HFFc6 (cell line): ENCODE measurements around the gene C1orf159. TPM values are rescaled to one million over a fixed set of nuclear protein-coding genes. Genes with fewer than 3 reads are reported as not detected.

Experiments
- DNase-seq: peaks from one replicate; pipeline ENCODE4 v3.0.0-alpha.2; 2018
- H3K27ac Mint-ChIP-seq: 2 replicates; pipeline ENCODE4 v1.8.0; 2020; ENCODE audit warnings: mild to moderate bottlenecking, mixed read lengths
- H3K27me3 Mint-ChIP-seq: 2 replicates; pipeline ENCODE4 v1.8.0; 2021; ENCODE audit warnings: mild to moderate bottlenecking, moderate library complexity, mixed read lengths; ENCODE audit not compliant: insufficient read depth
- H3K36me3 Mint-ChIP-seq: 2 replicates; pipeline ENCODE4 v1.8.0; 2021; ENCODE audit warnings: low read depth, mixed read lengths
- H3K4me1 Mint-ChIP-seq: 2 replicates; pipeline ENCODE4 v1.8.0; 2020; ENCODE audit warnings: low read depth, mixed read lengths
- H3K4me3 Mint-ChIP-seq: 2 replicates; pipeline ENCODE4 v1.8.0; 2020; ENCODE audit warnings: mild to moderate bottlenecking, moderate library complexity, mixed read lengths
- H3K9me3 Mint-ChIP-seq: 2 replicates; pipeline ENCODE4 v1.8.0; 2020; ENCODE audit warnings: mild to moderate bottlenecking, mixed read lengths
- CTCF ChIP-seq: fragments of 200-600 bp; sonication (generic); IDR thresholded peaks from 2 replicates; pipeline ENCODE4 v1.5.0; 2021; ENCODE audit warnings: antibody characterized with exemption, mild to moderate bottlenecking
- total RNA-seq, 6 experiments: library from RNA; stranded (reverse); fragmentation: NEBNext Ultra II Directional; extraction: Animal tissue kit (Norgen Biotek cat#: 25700); gene quantifications; 2 replicates in 1 of 6; 3 replicates in 5 of 6; pipeline ENCODE4 v1.2.3, GENCODE V29; 2021

The C1orf159 gene
- total RNA-seq, 6 experiments from 2014 or later: 8.7 to 10.3 (median 9.6) TPM

GRCh38 chr1:1046243-1046642, 69.6 kb downstream of the C1orf159 start:
- no peak for DNase-seq
- peaks cover 8% of the 10 kb centered on the region for H3K27me3 Mint-ChIP-seq
- no peaks in the 10 kb centered on the region for H3K9me3 Mint-ChIP-seq
- no peak for TF ChIP-seq CTCF
- no peaks in the 10 kb centered on the region for H3K4me1 Mint-ChIP-seq
- peaks cover 15% of the 10 kb centered on the region for H3K36me3 Mint-ChIP-seq
- H3K4me3 Mint-ChIP-seq: no peak overlapping the region
- H3K27ac Mint-ChIP-seq: no peak overlapping the region

- no peak for DNase-seq
These were observed 70.8 kb downstream of the C1orf159 start for GRCh38 chr1:1045129-1045528.

GRCh38 chr1:1044455-1045078, 71.3 kb downstream of the C1orf159 start:
- H3K36me3 Mint-ChIP-seq: peaks cover 15% of the 10 kb centered on the region
- H3K27me3 Mint-ChIP-seq: peaks cover 10% of the 10 kb centered on the region
- DNase-seq: no peak
- no peak overlapping the region for H3K27ac Mint-ChIP-seq
- TF ChIP-seq CTCF: no peak
- no peaks in the 10 kb centered on the region; the same call in 1 of the 2 replicates for H3K4me1 Mint-ChIP-seq
- H3K4me3 Mint-ChIP-seq: no peak overlapping the region
- H3K9me3 Mint-ChIP-seq: no peaks in the 10 kb centered on the region

More at GRCh38 chr1:1045129-1045528, 70.8 kb downstream of the C1orf159 start:
- no peaks in the 10 kb centered on the region for H3K9me3 Mint-ChIP-seq
- H3K27ac Mint-ChIP-seq: no peak overlapping the region
- TF ChIP-seq CTCF: no peak
- peaks cover 15% of the 10 kb centered on the region for H3K36me3 Mint-ChIP-seq
- H3K4me3 Mint-ChIP-seq: no peak overlapping the region
- H3K27me3 Mint-ChIP-seq: peaks cover 8% of the 10 kb centered on the region
- H3K4me1 Mint-ChIP-seq: no peaks in the 10 kb centered on the region

GRCh38 chr1:1043921-1044320, 72.0 kb downstream of the C1orf159 start:
- DNase-seq: no peak
- Mint-ChIP-seq H3K9me3 (no peaks in the 10 kb centered on the region), H3K27me3 (peaks cover 10% of the 10 kb centered on the region), H3K27ac (no peak overlapping the region), H3K4me1 (no peaks in the 10 kb centered on the region; the same call in 1 of the 2 replicates), H3K36me3 (peaks cover 15% of the 10 kb centered on the region), H3K4me3 (no peak overlapping the region)
- TF ChIP-seq CTCF: no peak

GRCh38 chr1:1043411-1043810, 72.5 kb downstream of the C1orf159 start:
- TF ChIP-seq CTCF: no peak
- Mint-ChIP-seq H3K27me3 (peaks cover 10% of the 10 kb centered on the region), H3K4me1 (no peaks in the 10 kb centered on the region; the same call in 1 of the 2 replicates), H3K36me3 (peaks cover 15% of the 10 kb centered on the region), H3K27ac (no peak overlapping the region), H3K4me3 (no peak overlapping the region), H3K9me3 (no peaks in the 10 kb centered on the region)
- no peak for DNase-seq
